Fibroblast of peridontal ligament (primary cell): ENCODE data around the gene RLF.

Experiments used
- DNase-seq: peaks from one replicate; pipeline ENCODE4 v3.0.0-alpha.2; 2010; ENCODE audit errors: extremely low read depth

Gene RLF

GRCh38 chr1:40161125-40161887, at the start of gene RLF:
Gene RLF, plus strand, starts transcription at chr1:40161387. Its CDS starts 13 bp downstream, at chr1:40161400.
- peak; percentile 92 for DNase-seq

- no peak for DNase-seq
These were observed 46.8 kb upstream of the RLF start for GRCh38 chr1:40114400-40114799.

- DNase-seq, result no peak
These were observed 41.1 kb upstream of the RLF start for GRCh38 chr1:40120128-40120527.

GRCh38 chr1:40122855-40123254, 38.3 kb upstream of the RLF start:
- DNase-seq, result no peak

- DNase-seq, result no peak
These were observed 30.3 kb upstream of the RLF start for GRCh38 chr1:40130892-40131291.

- peak; percentile 23 for DNase-seq
These were observed 28.5 kb upstream of the RLF start for GRCh38 chr1:40132383-40133311.

- DNase-seq, result no peak
These were observed 27.9 kb upstream of the RLF start for GRCh38 chr1:40133312-40133665.

GRCh38 chr1:40133839-40134238, 27.3 kb upstream of the RLF start:
- no peak for DNase-seq

GRCh38 chr1:40140211-40140973, 20.8 kb upstream of the RLF start:
- peak; percentile 35 for DNase-seq

- peak; percentile 18 for DNase-seq
These were observed 19.2 kb upstream of the RLF start for GRCh38 chr1:40141878-40142535.

- DNase-seq, result peak; percentile 75
These were observed 17.2 kb upstream of the RLF start for GRCh38 chr1:40143891-40144575.

GRCh38 chr1:40151457-40152079, 9.6 kb upstream of the RLF start:
- DNase-seq, result no peak

GRCh38 chr1:40153073-40153770, 8.0 kb upstream of the RLF start:
- peak; percentile 86 for DNase-seq

GRCh38 chr1:40155135-40155534, 6.1 kb upstream of the RLF start:
- DNase-seq, result no peak

- DNase-seq, result no peak
These were observed 5.3 kb upstream of the RLF start for GRCh38 chr1:40155910-40156309.

GRCh38 chr1:40160806-40161124, 422 bp upstream of the RLF start:
- DNase-seq, result no peak

- DNase-seq, result no peak
These were observed 756 bp downstream of the RLF start for GRCh38 chr1:40161888-40162397.

GRCh38 chr1:40162753-40163441, 1.7 kb downstream of the RLF start:
- peak; percentile 29 for DNase-seq

- DNase-seq, result no peak
These were observed 6.1 kb downstream of the RLF start for GRCh38 chr1:40167317-40167716.
